Activated T-cell treated with anti-CD3 and anti-CD28 coated beads for 48 hours (primary cell): ENCODE data around the gene ZFR.
"Not testable (repeated sequence)": the region's sequence is repeated elsewhere in the genome, so short reads cannot be mapped to it uniquely, and the experiment has no call there.

Experiments used
- DNase-seq: peaks from one replicate; pipeline ENCODE4 v3.0.0-alpha.2; 2020; ENCODE audit warnings: low read depth

ZFR gene

GRCh38 chr5:32444431-32445286 lies at the start of gene ZFR:
Gene ZFR, minus strand, starts transcription at chr5:32444740. Its CDS starts 82 bp downstream, at chr5:32444658.
- peak; percentile 92 for DNase-seq

GRCh38 chr5:32490972-32491557 lies 46.5 kb upstream of the ZFR start:
- DNase-seq, result no peak

GRCh38 chr5:32489791-32490562 lies 45.4 kb upstream of the ZFR start:
- peak; percentile 48 for DNase-seq

GRCh38 chr5:32487424-32487823 lies 42.9 kb upstream of the ZFR start:
- DNase-seq, result no peak

GRCh38 chr5:32487008-32487407 lies 42.5 kb upstream of the ZFR start:
- DNase-seq, result no peak

- DNase-seq, result no peak
Measured at GRCh38 chr5:32482193-32482592, 37.7 kb upstream of the ZFR start.

GRCh38 chr5:32479096-32479495 lies 34.6 kb upstream of the ZFR start:
- DNase-seq, result no peak

- DNase-seq, result no peak
Measured at GRCh38 chr5:32476891-32477290, 32.4 kb upstream of the ZFR start.

- DNase-seq, result no peak
Measured at GRCh38 chr5:32475334-32476097, 31.0 kb upstream of the ZFR start.

- no peak for DNase-seq
Measured at GRCh38 chr5:32474209-32474854, 29.8 kb upstream of the ZFR start.

- no peak for DNase-seq
Measured at GRCh38 chr5:32473072-32473471, 28.5 kb upstream of the ZFR start.

- DNase-seq, result no peak
Measured at GRCh38 chr5:32471784-32472183, 27.2 kb upstream of the ZFR start.

- DNase-seq, result no peak
Measured at GRCh38 chr5:32465076-32465475, 20.5 kb upstream of the ZFR start.

- peak; percentile 42 for DNase-seq
Measured at GRCh38 chr5:32462618-32463017, 18.1 kb upstream of the ZFR start.

GRCh38 chr5:32461441-32462120 lies 17.0 kb upstream of the ZFR start:
- DNase-seq, result no peak

GRCh38 chr5:32460702-32461101 lies 16.2 kb upstream of the ZFR start:
- DNase-seq, result no peak

GRCh38 chr5:32458880-32459495 lies 14.4 kb upstream of the ZFR start:
- DNase-seq, result no peak

- DNase-seq, result no peak
Measured at GRCh38 chr5:32455311-32455710, 10.8 kb upstream of the ZFR start.

- no peak for DNase-seq
Measured at GRCh38 chr5:32454821-32455220, 10.3 kb upstream of the ZFR start.

GRCh38 chr5:32453916-32454315 lies 9.4 kb upstream of the ZFR start:
- DNase-seq, result no peak

- not testable (repeated sequence) for DNase-seq
Measured at GRCh38 chr5:32452316-32452715, 7.8 kb upstream of the ZFR start.
